Adipocyte (in vitro differentiated cells): ENCODE results near the gene ZFPM1.
"Not testable (repeated sequence)": the region's sequence is repeated elsewhere in the genome, so short reads cannot be mapped to it uniquely, and the experiment has no call there.

Experiments
- DNase-seq: peaks from one replicate; pipeline ENCODE4 v3.0.0-alpha.2; 2015; ENCODE audit warnings: low read depth
- H3K27me3 ChIP-seq: replicated peaks from 2 replicates; pipeline ENCODE4 v1.7.0; 2013; ENCODE audit warnings: mild to moderate bottlenecking, low read length, moderate library complexity; ENCODE audit not compliant: control insufficient read depth, insufficient read depth
- H3K36me3 ChIP-seq: 2 replicates; pipeline ENCODE4 v1.7.0; 2013; ENCODE audit warnings: low read length, mild to moderate bottlenecking, moderate library complexity; ENCODE audit not compliant: control insufficient read depth, insufficient read depth, severe bottlenecking
- H3K4me1 ChIP-seq: 2 replicates; pipeline ENCODE4 v1.7.0; 2013; ENCODE audit warnings: mild to moderate bottlenecking, low read length, moderate library complexity; ENCODE audit not compliant: control insufficient read depth, insufficient read depth
- H3K4me3 ChIP-seq: 2 replicates; pipeline ENCODE4 v1.7.0; 2013; ENCODE audit warnings: mild to moderate bottlenecking, low read length, moderate library complexity
- H3K9ac ChIP-seq: 2 replicates; pipeline ENCODE4 v1.7.0; 2013; ENCODE audit warnings: mild to moderate bottlenecking, low read length, moderate library complexity
- H3K9me3 ChIP-seq: 2 replicates; pipeline ENCODE4 v1.7.0; 2013; ENCODE audit warnings: mild to moderate bottlenecking, low read length, moderate library complexity; ENCODE audit not compliant: control insufficient read depth

Gene ZFPM1

GRCh38 chr16:88463411-88463810 lies 10.3 kb downstream of the ZFPM1 start:
- Histone ChIP-seq H3K4me3 (no peak overlapping the region), H3K9ac (no peak overlapping the region), H3K27me3 (no peaks in the 10 kb centered on the region), H3K4me1 (peaks cover 11% of the 10 kb centered on the region), H3K9me3 (no peaks in the 10 kb centered on the region), H3K36me3 (no peaks in the 10 kb centered on the region)
- DNase-seq: no peak

DNA sequence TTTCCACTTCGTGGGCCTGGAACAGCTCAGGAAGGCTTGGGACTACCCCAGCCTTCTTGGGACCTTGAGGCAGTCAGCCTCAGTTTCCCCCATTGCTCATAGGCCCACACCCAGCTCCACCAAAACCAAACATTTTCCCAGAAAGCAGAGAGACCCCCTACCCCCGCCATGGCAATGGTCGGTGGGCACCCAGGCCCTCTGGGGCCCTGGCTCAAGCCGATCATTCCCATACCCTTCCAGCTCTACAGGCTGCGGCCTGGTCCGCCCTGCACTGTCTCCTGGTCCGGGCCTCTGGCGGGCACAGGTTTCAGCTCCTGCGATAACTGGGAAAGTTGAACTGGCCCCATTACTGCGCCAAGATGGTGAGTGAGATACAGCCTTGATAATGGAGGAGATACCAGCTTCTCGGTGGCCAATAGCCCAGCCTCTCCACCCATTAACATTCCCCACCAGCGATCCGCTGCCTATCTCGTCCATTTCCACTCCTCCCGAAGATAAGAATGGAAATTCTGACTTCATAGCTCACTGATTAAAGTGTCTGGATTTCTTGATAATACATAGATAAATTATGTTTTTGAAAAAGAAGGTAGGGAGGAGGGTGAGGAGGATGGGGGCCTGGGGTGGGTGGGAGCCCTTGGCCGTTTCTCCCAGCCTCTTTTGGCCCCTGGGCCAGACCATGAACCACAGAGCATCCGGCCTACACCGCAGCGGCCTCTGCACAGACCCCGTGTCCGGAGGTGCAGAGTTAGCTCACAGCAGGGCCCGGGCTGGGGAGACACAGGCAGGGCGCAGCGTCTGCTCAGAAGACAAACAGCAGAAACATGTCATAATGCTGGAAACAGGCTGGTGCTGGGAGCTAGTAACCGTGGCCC lies 11.6 kb downstream of the ZFPM1 start:
- Histone ChIP-seq H3K4me3 (no peak overlapping the region), H3K27me3 (no peaks in the 10 kb centered on the region), H3K9me3 (no peaks in the 10 kb centered on the region), H3K4me1 (peaks cover 11% of the 10 kb centered on the region), H3K36me3 (no peaks in the 10 kb centered on the region), H3K9ac (no peak overlapping the region)
- DNase-seq: no peak

GRCh38 chr16:88465387-88465983 lies 12.4 kb downstream of the ZFPM1 start:
- no peaks in the 10 kb centered on the region for H3K36me3 ChIP-seq
- peaks cover 11% of the 10 kb centered on the region for H3K4me1 ChIP-seq
- no peaks in the 10 kb centered on the region for H3K27me3 ChIP-seq
- no peak overlapping the region for H3K4me3 ChIP-seq
- DNase-seq: no peak
- H3K9ac ChIP-seq: no peak overlapping the region
- H3K9me3 ChIP-seq: no peaks in the 10 kb centered on the region

- no peak for DNase-seq
- Histone ChIP-seq H3K36me3 (no peaks in the 10 kb centered on the region), H3K27me3 (no peaks in the 10 kb centered on the region), H3K4me1 (peaks cover 10% of the 10 kb centered on the region), H3K9ac (no peak overlapping the region), H3K9me3 (no peaks in the 10 kb centered on the region), H3K4me3 (no peak overlapping the region)
Measured at GRCh38 chr16:88466175-88466862, 13.2 kb downstream of the ZFPM1 start.

DNA sequence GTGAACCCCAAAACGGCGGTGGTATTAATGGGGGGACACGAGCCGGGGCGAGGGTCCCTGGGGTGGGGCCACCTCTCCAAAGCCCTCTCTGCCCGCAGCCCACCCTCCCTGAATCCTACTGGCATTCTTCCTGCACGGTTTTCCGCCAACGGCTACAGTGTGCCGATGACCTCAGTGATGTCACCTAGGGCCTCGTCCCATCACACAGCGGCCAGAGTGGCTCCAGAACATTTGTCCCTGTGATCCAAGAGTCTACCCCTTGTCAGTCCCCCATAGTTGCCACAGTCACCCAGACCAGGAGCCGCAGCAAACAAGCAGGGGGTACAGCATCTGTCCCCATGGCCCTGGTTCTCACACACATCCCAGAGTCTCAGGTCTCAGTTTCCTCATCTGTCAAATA lies 13.9 kb downstream of the ZFPM1 start:
- Histone ChIP-seq H3K4me3 (no peak overlapping the region), H3K9ac (no peak overlapping the region), H3K27me3 (no peaks in the 10 kb centered on the region), H3K4me1 (peaks cover 5% of the 10 kb centered on the region), H3K9me3 (no peaks in the 10 kb centered on the region), H3K36me3 (no peaks in the 10 kb centered on the region)
- no peak for DNase-seq

- no peaks in the 10 kb centered on the region for H3K27me3 ChIP-seq
- H3K4me3 ChIP-seq: no peak overlapping the region
- H3K4me1 ChIP-seq: peaks cover 5% of the 10 kb centered on the region
- no peaks in the 10 kb centered on the region for H3K9me3 ChIP-seq
- H3K9ac ChIP-seq: no peak overlapping the region
- no peaks in the 10 kb centered on the region for H3K36me3 ChIP-seq
- DNase-seq: no peak
Measured at GRCh38 chr16:88467541-88467944, 14.5 kb downstream of the ZFPM1 start.

DNA sequence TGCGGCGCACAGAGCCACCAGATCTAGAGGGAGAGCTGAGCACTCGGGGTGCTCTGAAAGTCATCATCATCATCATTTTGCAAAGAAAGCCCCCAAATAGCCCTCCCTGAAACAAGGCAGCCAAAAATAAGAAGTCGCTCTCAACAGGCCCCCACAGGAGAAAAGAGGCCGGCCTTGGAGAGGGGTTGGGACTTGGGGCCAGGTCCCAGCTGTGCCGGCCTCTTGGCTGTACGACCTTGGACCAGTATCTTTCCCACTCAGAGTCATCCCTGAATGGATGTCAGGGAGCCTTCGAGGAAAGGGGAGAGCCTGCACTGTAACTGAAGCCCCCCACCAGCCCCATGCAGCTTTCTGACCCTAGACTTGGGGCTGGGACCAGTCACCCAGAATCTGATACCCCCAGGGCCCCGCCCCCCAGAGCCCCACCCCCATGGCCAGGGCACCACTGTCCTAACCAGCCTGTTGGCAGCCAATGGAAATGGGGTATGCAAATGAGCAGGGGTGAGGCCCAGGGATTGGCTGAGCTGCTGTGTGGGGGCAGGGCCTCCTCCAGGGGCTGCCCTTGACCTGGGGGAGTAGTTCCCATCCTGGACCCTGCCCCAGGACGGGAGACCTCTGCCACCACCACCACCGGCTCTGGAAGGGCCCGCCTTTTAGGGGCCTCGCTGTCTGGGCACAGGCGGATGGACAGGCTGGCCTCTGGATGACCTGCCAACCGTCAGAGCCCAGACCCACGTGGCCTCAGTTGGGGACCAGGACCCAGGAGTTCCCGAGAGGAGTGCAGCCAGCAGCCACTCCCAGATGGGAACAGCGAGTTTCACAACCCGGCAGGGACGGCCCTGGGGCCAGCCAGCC lies 15.4 kb downstream of the ZFPM1 start:
- no peaks in the 10 kb centered on the region for H3K9me3 ChIP-seq
- H3K27me3 ChIP-seq: no peaks in the 10 kb centered on the region
- no peaks in the 10 kb centered on the region for H3K36me3 ChIP-seq
- H3K9ac ChIP-seq: no peak overlapping the region
- H3K4me1 ChIP-seq: peaks cover 10% of the 10 kb centered on the region
- DNase-seq: peak; percentile 13
- no peak overlapping the region for H3K4me3 ChIP-seq

- Histone ChIP-seq H3K9ac (no peak overlapping the region), H3K4me3 (no peak overlapping the region), H3K4me1 (peaks cover 12% of the 10 kb centered on the region), H3K27me3 (no peaks in the 10 kb centered on the region), H3K36me3 (no peaks in the 10 kb centered on the region), H3K9me3 (no peaks in the 10 kb centered on the region)
- no peak for DNase-seq
Measured at GRCh38 chr16:88469615-88470395, 16.7 kb downstream of the ZFPM1 start.

GRCh38 chr16:88470396-88470680 lies 17.3 kb downstream of the ZFPM1 start:
- H3K9me3 ChIP-seq, H3K27me3 ChIP-seq: not testable (repeated sequence)

DNA sequence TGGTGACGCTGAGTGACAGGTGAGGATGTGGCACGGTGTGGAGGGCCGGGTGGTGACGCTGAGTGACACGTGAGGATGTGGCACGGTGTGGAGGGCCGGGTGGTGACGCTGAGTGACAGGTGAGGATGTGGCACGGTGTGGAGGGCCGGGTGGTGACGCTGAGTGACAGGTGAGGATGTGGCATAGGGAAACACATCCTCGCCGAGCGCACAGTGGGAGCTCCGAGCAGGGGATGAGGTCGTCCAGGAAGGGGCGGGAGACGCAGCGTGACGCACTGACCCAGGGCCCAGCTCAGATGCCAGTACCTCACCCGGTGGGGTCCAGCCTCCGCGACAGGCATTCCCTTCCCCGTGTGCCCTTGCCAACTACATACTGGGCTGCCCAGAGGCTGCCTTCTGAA lies 17.6 kb downstream of the ZFPM1 start:
- not testable (repeated sequence) for H3K27me3 ChIP-seq, DNase-seq, H3K4me3 ChIP-seq, H3K36me3 ChIP-seq, H3K9ac ChIP-seq, H3K9me3 ChIP-seq
- H3K4me1 ChIP-seq: peaks cover 12% of the 10 kb centered on the region

More at GRCh38 chr16:88470396-88470680, 17.3 kb downstream of the ZFPM1 start:
- not testable (repeated sequence) for H3K4me3 ChIP-seq, DNase-seq, H3K36me3 ChIP-seq, H3K9ac ChIP-seq
- peaks cover 12% of the 10 kb centered on the region for H3K4me1 ChIP-seq
